Esophagus squamous epithelium (tissue), 4 donors: Measurements from ENCODE around the gene C6orf47.

ENCODE experiments used
- POLR2A ChIP-seq, 4 donors: fragments of 450-650 bp; IDR thresholded peaks; one replicate each; pipeline ENCODE4 v1.6.1; 2017; ENCODE audit warnings: antibody characterized with exemption in 4 of 4, mild to moderate bottlenecking in 4 of 4, moderate library complexity in 3 of 4
- TF ChIP-seq, protein P1 (sequence below), 6 experiments: fragments of 450-650 bp in 4 of 6; fragments of 200-600 bp in 2 of 6; sonication (generic) in 2 of 6; IDR thresholded peaks; one replicate each; pipeline ENCODE4 v1.5.1; 2016 to 2019; ENCODE audit warnings: antibody characterized with exemption in 6 of 6, mild to moderate bottlenecking in 4 of 6, moderate library complexity in 4 of 6

DNA sequence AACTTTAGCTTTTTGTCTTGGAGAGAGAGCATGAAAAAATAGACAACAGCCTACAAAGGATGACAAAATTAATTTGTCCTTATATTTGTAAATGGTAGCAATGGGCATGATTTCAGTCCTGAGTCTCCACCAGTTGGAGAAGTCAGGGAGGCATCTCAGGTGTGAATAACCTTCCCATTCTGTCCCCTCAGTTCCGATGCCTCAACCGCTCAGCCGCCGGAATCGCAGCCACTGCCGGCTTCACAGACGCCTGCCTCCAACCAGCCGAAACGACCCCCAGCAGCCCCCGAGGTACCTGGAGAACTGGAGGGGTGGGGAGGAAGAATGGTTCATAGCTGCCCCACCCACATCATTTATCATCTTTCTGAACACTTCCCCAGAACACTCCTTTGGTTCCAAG is 36.5 kb downstream of the C6orf47 start:
- TF ChIP-seq, protein P1, sequence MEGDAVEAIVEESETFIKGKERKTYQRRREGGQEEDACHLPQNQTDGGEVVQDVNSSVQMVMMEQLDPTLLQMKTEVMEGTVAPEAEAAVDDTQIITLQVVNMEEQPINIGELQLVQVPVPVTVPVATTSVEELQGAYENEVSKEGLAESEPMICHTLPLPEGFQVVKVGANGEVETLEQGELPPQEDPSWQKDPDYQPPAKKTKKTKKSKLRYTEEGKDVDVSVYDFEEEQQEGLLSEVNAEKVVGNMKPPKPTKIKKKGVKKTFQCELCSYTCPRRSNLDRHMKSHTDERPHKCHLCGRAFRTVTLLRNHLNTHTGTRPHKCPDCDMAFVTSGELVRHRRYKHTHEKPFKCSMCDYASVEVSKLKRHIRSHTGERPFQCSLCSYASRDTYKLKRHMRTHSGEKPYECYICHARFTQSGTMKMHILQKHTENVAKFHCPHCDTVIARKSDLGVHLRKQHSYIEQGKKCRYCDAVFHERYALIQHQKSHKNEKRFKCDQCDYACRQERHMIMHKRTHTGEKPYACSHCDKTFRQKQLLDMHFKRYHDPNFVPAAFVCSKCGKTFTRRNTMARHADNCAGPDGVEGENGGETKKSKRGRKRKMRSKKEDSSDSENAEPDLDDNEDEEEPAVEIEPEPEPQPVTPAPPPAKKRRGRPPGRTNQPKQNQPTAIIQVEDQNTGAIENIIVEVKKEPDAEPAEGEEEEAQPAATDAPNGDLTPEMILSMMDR (IDR thresholded peaks at IDR 0.05): no peak
- TF ChIP-seq POLR2A (IDR thresholded peaks at IDR 0.05): no peak
